ENCODE measurements around the gene NDUFS2.

The NDUFS2 gene

DNA sequence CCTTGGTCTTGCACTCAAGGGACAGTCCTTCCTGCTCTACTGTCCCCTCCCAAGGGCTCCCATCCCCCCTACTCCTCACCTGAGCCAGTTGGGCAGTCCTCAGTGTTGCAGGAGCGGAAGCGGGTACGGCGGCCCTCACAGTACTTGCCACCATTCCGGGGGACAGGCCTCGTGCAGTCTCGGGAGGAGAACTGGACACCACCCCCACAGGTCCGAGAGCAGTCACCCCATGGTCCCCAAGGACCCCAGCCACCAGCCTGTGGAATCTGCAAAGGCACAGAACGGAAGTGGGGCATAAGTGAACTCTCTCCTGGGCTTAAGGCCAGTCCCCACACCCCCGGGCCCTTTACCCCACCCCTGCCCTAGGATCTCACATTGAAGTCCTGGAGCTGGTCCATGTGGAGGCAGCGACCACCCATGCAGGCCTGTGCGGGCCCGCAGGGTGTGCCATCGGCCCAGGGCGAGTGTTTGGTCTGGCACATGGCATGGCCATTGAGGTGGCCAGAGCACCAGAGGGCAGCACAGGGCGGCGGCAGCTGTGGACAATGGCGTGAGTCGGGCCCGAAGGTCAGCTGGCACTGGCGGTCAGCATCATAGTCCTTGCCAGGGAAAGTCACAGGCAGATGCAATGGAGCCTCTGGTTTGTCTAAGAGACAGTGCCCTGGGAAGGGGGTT, 8.5 kb upstream of the NDUFS2 start:
- DNase-seq (ENCODE audit: low spot score), result no peak
- FAIRE-seq, result no peak

DNA sequence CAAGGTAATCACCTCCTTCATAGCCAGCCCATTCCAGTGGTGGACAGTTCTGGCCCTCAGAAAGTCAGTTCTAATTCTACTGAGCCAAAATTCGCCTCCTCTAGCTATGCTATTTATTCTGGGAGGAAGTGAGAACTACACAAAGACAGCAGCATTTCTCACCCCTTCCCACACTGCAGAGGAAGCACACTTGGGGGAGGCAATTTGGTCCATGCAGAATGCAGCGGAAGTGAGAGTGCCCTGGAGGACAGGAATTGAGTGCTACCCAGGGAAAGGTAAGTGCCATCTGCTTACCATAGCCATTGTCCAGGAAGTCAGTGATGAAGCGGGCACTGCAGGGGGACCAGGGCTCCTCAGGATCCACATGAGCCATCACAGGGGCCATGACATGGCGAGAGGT, 7.0 kb upstream of the NDUFS2 start:
- DNase-seq (ENCODE audit: low spot score) (no peak), FAIRE-seq (no peak)

DNA sequence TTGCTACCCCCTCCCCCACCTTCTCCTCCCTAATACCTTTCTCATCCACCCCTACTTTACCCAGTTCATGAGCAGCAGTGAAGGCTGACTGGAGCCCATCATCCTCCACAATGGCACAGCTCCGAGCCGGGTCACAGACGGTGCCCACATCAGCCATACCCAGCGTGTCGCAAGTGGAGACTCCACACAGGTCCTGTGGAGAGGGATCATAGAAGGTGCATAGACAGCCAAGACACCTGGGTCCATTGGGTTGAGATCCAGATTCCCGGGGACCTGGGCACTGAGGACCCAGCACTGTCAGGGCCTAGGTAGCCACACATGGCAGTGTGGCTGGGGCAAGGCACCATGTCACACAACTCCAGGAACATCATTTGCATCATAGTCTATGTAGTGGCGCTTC, 6.1 kb upstream of the NDUFS2 start:
- FAIRE-seq, result no peak
- no peak for DNase-seq (ENCODE audit: low spot score)

DNA sequence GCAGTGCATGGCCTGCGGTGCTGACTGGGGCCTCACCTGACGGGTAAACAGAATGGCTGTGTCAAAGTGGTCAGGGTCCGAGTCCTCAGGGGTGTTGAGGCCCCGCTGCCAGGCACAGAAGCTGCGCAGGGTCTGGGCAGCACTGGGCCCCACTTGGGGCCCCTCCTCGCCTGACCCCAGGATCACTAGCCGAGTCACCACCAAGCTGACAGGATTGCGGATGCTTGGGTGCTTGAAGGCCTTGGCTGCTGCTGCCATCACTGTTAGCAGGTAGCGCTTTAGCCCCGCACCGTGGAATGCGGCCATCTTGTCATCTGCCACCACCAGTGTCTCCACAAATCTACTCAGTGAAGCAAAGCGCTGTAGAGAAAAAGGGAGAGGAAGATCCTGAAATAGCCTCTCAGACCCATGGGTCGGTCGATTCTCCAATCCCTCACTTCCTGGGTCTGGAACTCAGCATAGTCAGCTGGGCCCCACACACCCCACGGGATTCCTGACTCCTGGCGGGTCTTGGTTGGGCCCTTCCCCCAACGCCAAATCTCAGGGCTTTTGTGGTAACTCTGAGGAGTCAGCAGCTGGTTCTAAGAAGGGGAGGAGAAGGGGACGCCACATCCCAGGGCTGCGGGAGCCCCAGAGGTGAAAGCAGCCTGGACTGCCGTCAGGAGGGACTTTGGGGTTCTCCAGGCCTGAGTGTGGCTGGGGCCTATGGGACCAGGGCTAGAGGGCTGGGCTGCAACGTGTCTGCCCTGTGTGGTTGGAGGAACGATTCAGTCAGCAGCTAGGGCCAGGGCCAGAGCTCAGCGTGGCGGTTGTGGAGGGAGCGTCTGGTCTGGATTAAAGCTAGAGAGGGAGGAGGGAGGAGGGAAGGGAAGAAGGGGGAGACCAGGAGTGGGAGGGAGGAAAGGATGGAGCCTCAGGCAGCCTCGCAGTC, 5.4 kb upstream of the NDUFS2 start:
- no peak for DNase-seq (ENCODE audit: low spot score)

DNA sequence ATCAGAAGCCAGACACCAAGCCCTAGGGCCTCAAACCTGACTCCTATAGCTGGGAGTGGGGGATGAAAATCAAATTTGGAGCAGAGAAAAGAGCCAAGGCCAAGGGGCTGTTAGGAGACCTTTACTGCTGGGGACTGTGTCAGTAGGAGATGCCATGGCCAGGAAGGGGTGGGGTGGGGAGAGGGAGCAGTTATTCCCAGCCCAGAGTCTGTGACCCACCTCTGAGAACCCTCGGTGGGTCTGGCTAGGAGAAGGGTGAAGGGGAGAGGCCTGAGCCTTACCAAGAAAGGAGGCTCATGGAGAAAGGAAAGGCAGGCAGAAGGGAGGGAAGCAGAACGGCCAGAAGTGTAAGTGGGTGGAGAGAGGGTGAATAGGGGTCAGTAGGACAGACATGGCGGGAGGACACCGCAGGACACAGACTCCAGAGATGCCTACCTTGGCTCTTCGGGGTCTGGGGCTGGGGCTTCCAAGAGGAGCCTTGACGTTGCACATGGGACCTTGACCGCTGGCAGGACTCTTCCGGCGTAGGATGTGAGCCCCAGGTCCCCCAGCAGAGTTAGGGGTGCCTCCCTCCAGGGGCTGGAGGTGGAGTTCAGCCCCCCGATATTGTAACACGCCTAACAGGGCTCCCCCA, 4.5 kb upstream of the NDUFS2 start:
- FAIRE-seq, result no peak
- no peak for DNase-seq (ENCODE audit: low spot score)

More for the DNA sequence above, 5.4 kb upstream of the NDUFS2 start:
- no peak for FAIRE-seq

DNA sequence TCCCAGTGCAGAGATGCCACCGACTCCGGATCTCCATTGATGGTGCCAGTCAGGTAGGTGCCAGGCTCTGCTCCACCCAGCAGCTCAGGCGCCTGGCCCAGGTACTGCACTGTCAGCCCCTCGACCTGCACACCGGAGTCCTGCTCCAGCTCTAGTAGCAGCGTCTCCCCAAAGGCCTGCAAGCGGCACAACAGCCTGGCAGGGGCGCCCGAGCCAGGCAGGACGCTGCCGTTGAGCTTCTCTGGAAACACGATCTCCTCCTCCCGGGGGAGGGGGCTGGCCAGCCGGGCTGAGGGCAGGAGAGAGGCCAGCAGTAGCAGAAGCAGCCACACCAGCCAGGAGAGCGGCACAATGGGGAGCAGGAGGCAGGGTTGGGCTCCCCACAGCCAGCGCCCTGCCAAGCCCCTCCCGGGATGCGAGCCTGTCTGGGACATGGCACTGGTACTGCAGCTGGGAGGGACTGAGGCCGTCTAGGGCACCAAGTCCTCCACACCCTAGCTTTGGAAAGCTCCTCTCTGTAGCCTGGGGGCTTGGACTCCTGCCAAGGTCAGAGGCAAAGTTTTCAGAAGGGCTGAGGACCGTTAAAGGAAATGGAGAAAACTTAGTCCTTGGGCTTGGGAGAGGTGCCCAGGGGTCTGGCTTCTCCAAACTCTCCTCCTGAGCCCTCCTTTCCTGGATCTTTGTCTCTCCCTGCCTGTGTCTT, 3.8 kb upstream of the NDUFS2 start:
- FAIRE-seq, result no peak
- no peak for DNase-seq (ENCODE audit: low spot score)

DNA sequence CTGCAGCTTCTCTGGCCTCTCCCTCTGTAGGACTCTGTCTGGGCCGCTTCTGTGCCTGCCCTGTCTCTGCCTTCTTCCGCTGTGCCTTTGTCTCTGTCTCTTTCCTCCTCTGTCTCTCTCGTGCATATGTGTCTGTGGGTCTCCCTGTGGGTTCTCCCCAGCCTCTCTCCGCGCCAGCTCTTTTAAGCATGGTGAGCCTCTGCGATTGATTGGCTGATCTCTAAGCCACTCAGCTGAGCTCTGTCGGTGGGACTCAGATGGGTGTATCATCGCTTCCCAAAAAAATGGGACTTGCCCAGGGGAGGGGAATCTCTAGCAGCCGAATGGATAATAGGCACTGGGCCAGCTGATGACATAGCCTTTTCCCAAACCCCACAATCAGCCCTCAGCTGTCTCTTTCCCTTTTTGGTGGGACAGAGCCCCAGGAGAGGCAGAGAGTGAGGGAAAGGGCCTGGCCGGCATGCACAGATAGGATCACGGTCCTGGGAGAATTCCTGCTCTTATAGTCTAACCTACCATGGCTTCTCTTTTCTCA, 3.2 kb upstream of the NDUFS2 start, which contains the start of gene ADAMTS4:
ADAMTS4 (minus strand) TSS at position 158 of the 535 bp plus-strand sequence. CDS start 427 bp downstream, outside the sequence.
- no peak for DNase-seq (ENCODE audit: low spot score)
- no peak for FAIRE-seq

DNA sequence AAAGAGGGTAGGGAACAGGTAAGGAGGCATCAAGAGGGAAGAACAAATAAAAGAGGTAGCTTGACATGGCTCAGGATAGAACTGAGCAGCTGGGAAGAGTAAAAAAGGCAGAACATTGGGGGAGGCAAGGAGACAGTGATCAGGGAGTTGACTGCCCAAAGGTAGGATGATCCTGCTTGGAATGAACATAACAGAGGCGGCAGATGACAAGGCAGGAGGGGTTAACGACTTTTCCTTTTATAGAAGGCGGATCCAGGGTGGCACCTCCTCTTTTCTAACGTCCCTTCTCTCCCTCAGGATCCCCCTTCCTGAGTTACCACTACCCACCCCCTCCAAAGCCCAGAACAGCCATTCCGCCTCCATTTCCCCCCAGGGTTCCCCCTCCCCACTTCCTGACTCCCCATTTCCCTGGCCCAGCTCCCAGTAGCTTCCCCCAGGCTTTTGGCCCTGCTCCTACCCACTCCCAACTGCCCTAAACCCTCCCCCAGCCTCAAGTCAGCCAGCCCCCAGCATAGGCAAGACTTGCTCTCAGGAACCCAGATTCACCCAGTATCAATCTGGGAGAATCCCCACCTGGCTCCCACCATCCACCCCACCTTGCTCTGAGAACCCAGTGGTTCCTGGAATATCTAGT, 2.5 kb upstream of the NDUFS2 start:
- DNase-seq (ENCODE audit: low spot score) (no peak), FAIRE-seq (no peak)

DNA sequence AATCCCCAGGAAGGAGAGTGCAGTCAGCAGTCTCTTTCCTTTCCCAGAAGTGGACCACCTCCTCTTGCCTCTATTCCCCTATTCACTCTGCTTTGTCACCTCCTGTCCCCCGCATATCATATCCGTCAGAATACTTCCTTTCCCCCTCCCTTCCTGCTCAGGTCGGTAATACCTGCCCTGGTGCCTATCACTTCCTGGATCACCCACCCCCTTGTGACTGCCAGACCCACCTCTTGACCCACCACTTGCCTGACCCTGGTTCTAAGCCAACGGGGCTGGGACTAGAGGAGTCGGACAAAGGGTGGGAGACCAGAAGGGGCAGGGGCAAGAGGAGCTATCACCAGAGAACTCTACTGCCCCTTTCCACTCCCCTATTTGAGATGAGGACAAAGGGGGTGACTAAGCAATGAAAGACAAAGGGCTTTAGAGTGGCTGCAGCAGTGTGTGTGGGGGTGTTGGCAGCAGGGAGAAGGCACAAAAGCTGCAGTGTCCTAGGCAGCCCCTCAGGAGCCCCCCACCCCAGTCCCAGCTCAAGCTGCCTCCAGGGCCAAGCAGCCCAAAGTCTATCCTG, 1.7 kb upstream of the NDUFS2 start:
- DNase-seq (ENCODE audit: low spot score), result no peak
- no peak for FAIRE-seq

DNA sequence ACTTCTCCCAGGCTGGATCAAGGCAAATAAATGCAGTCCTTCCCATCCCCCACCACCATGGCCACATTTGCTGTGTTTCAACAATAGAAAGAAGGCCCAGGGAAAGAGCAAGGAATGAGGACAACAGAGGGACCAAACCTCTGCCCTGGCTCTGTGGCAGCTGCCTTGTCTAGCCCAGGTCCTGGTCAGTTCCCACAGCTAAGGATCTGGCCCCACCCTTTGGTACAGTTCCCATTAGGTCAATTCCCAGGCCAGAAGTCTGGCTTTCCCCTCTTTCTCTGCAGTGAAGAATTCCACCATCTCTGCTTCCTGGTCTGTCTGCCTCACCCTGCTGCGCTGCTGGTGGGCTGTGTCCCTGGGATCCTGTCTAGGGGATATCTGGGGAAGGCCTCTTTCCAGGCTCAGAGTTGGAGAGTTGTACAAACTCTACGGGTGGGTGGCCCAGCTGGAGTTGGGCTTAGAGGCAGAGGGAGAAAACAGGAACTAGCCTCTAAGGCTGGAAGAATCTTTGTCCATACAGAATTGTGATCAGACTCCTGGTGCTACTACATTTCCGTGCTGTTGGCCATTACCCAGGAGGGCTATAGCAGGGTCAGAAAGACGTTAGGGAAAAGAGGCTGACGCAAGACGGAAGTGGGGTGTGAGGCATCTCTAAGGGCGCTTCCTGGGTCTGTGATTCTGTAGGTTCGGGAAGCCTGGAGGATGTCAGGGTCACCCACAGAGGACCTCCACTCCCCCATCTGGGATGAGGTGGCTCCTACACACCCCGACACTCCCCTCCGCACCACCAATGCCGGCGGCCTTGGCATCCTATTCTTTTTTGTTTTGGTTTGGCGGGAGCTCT, 953 bp upstream of the NDUFS2 start:
- DNase-seq (ENCODE audit: low spot score), result no peak
- FAIRE-seq, result no peak

DNA sequence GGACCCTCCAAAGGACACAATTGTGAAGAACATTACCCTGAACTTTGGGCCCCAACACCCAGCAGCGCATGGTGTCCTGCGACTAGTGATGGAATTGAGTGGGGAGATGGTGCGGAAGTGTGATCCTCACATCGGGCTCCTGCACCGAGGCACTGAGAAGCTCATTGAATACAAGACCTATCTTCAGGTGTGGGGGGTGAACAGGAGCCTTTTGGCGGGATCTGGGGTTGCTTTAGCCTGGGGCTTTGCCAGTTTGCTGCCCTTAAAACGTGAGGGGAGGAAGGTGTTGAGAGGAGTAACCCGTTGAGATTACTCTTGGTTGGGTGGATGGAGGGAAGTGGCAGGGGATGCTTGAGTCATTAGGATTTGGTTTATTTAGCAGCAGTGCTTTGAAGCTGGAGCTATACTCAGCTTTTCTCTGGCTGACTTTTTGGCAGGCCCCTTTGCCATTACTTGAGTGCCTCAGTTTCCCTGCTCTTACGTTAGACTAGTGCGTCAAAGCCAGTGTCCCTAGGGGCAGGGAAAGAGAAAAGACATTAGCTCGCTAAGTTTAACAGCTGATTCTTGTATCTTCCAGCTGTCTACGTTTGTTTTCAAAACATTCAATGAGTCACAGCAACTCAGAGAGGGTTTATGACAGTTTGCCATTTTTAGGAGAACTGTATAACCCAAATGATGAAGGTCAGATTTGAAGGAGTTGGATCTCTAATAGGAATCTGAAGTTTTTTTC, 4.4 kb downstream of the NDUFS2 start:
- FAIRE-seq (no peak), DNase-seq (ENCODE audit: low spot score) (no peak)

DNA sequence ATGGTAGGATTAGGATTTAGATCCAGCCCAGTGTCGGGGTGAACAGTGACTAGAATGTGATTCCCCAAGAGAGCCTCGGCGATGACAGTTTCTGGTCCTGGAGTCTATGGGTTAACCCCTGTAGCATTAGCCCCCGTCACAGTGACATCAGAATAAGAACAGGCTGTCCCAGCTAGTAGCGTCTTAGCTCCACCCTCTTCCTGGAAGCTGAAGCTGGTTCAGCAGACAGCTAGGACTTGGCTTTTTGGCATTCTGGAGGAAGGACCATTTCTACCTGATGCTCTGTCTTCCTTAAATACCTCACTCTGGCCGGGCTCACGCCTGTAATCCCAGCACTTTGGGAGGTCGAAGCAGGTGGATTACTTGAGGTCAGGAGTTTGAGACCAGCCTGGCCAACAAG, 5.0 kb downstream of the NDUFS2 start:
- DNase-seq (ENCODE audit: low spot score) (no peak), FAIRE-seq (no peak)

DNA sequence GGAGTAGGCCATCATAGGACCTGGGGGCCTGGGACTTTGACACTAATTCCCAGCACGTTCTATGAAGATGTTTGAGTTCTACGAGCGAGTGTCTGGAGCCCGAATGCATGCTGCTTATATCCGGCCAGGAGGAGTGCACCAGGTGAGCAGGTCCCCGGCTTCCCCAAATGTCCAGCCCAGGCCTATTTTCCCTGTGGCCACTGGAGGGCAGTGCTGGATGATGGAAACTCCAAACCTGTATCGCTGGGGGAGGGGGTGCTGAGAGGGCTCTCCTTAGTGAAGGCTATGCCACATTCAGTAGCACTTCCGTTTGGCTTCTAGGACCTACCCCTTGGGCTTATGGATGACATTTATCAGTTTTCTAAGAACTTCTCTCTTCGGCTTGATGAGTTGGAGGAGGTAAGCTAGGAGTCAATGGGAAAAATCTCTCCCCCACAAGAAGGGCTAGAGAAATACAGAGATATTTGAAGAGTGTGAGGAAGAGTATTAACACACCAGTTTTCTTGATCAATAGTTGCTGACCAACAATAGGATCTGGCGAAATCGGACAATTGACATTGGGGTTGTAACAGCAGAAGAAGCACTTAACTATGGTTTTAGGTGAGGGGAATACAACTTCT, 7.7 kb downstream of the NDUFS2 start:
- DNase-seq (ENCODE audit: low spot score), result peak; percentile 85
- no peak for FAIRE-seq

DNA sequence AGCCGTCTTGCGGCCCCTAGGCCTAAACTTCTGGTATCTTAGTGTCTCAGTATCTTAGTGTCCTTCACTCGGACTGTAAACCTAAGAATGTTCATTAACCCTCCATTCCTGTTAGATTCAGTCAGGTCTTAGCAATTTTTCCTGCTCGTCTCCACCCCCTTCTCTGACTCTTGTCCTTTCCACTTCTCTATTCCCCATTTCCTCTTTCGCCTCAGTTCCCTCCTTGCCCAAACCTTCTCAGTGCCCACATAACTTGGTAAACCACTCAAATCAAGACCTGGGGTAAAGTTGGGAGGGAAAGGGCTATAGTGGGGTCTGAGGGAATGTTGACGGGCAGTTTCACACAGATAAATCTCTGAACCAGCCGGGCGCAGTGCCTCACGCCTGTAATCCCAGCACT, 12.2 kb downstream of the NDUFS2 start:
- DNase-seq (ENCODE audit: low spot score) (no peak), FAIRE-seq (no peak)

DNA sequence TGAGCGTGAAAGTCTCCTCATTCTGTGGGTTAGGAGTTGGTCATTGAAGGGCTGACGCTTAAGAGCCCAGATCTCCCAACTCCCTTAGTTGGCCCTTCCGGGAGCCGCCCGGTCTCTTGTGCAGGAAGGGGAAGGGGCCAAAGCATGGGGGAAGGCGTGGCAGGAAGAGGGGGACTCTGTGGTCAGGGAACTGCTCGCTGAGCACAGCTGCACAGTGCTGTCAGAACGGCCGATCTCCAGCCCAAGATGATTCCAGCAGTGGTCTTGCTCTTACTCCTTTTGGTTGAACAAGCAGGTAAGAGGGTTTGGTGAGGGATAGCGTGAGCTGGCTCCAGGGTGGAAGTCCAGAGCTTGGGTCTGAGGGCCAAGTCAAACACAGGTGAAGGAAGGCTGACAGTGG, 12.9 kb downstream of the NDUFS2 start, which contains the start of gene FCER1G:
FCER1G (plus strand) TSS at position 220 of the 400 bp plus-strand sequence; CDS start at position 247, 27 bp downstream.
- DNase-seq (ENCODE audit: low spot score), result no peak
- no peak for FAIRE-seq

DNA sequence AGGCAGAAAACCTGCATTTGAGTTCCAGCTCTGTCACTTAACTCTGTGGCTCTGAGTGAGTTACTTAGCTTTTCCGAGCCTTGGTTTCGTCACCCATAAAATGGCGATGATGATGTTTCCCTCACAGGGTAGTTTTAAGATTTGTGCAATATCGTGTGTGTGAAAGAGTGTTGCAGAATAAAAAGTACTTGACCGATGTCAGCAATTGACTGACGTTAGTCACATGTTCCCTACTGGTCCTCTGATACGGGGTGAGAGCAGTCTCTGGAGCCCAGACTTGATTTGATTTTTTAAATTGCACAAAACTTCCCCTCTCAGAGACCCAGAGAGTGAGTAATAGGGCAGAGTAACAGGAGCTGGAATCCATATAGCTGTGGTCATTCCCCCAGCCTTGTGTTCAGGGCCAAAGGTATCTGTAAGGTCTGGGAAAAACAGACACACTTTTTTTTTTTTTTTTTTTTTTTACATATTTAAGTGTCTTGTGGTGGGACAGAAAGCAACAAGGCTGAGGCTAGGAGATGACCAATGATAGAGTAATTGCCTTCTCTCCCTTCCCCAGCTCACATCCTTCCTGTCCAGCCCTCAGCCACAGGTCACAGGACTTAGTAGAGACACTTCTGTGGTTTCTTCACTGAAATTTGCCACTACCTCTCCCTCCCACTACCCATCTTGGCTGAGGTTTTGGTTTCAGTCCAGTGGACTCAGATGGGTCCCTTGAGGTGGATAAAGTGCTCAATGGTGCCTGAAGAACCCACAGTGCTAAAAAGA, 15.0 kb downstream of the NDUFS2 start:
- DNase-seq (ENCODE audit: low spot score), result no peak
- FAIRE-seq, result no peak

DNA sequence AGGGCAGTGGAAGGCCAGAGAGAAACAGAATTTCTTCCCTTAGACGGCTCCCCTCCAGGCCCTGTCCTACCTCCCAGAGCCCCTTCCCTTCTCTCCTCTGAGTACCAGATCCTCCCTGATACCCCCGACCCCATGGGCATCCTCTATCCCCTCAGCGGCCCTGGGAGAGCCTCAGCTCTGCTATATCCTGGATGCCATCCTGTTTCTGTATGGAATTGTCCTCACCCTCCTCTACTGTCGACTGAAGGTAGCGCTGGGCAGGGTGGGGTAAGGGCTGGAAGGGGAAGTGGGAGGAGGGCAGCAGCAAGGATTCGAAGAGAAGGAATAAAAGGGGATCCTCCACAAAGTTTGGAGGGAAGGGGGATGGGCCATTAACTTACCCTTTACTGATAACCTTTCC, 15.7 kb downstream of the NDUFS2 start:
- DNase-seq (ENCODE audit: low spot score) (no peak), FAIRE-seq (no peak)

All from urothelium cell line (cell line).